IPS DF 6.9 (cell line): ENCODE data around the gene RNLS.

Experiments used
- DNase-seq: peaks from one replicate; pipeline ENCODE4 v3.0.0-alpha.2; 2013; ENCODE audit warnings: low read depth, low spot score
- H3K27ac ChIP-seq: one replicate; pipeline ENCODE4 v1.5.1; 2013; ENCODE audit warnings: low read length, control low read depth
- H3K27me3 ChIP-seq: 2 replicates; pipeline ENCODE4 v1.6.1; 2013; ENCODE audit warnings: mild to moderate bottlenecking, low read length; ENCODE audit not compliant: control insufficient read depth, insufficient read depth
- H3K36me3 ChIP-seq: 2 replicates; pipeline ENCODE4 v1.6.1; 2013; ENCODE audit warnings: low read length; ENCODE audit not compliant: control insufficient read depth, insufficient read depth
- H3K4me1 ChIP-seq: 2 replicates; pipeline ENCODE4 v1.6.1; 2013; ENCODE audit warnings: low read length; ENCODE audit not compliant: control insufficient read depth, insufficient read depth
- H3K4me3 ChIP-seq: 2 replicates; pipeline ENCODE4 v1.5.1; 2013; ENCODE audit warnings: mild to moderate bottlenecking, low read length
- H3K9me3 ChIP-seq: 2 replicates; pipeline ENCODE4 v1.6.1; 2013; ENCODE audit warnings: low read length, inconsistent platforms; ENCODE audit not compliant: control insufficient read depth, insufficient read depth
- WGBS: extraction: QIAGEN DNeasy Blood & Tissue Kit; methylation state at CpG from one replicate; pipeline ENCODE4 v1.1.7; 2013; ENCODE audit warnings: mixed read lengths, missing lambda C conversion rate; ENCODE audit not compliant: insufficient read length, insufficient coverage; 5-methylcytosine and 5-hydroxymethylcytosine counted together

The RNLS gene

DNA sequence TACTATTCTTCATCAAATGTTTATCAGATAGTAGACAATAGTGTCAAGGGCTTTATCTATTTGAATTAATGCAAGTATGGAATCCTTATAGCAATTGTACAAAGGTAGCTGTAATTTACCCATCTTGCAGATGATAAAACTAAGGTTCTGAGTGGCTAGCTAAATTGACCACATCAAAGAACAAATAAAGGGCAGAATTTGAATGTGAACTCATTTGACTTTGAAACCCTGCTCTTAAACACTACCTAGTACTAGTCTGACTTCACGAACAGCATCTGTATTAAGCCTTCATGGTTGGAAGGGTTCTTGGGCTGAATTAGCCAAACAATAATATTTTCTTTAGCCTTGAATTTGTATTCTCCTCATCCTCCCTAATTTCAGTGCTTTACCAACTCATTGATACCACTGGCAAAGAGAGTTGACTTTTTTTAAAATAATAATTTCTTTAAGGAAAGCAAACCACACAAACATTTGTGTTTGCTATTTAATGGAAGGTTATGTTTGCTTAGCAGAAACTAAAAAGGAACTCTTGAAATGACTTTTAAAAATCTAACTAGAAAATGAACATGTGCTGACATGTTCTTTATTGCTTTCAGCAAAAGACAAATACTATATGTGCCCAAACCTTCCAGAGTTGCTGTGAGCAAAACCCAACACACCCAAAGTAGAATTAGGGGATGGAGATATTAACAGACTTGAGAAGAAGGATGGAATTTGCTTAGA lies 322.6 kb downstream of the RNLS start:
- no peaks in the 10 kb centered on the region for H3K9me3 ChIP-seq

DNA sequence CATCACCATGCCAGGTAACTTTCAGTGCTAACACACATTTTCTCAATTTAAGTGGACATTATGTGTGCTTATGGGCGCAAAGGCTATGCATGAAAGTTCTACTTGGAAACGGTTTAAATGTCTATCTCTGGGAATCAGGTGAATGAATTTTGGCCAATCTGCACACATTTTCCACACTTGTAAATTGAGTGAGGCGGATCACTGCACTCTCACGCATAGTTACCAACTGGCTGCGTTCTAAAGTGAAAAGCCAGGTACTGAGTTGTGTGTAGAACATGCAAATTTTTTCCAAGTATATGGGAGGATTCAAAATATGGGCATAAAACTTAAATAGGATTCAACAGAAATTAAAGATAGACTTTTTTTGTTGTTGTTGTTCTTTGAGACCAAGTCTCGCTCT lies 323.7 kb downstream of the RNLS start:
- no peak for DNase-seq
- no CpG with 5 or more reads among the region's 6 CpGs for WGBS
- Histone ChIP-seq H3K9me3 (no peaks in the 10 kb centered on the region), H3K4me3 (no peak overlapping the region), H3K27ac (no peak overlapping the region), H3K36me3 (no peaks in the 10 kb centered on the region), H3K4me1 (no peaks in the 10 kb centered on the region), H3K27me3 (no peaks in the 10 kb centered on the region)

More for the DNA sequence above, 322.6 kb downstream of the RNLS start:
- no peak for DNase-seq
- Histone ChIP-seq H3K36me3 (no peaks in the 10 kb centered on the region), H3K4me1 (no peaks in the 10 kb centered on the region), H3K4me3 (no peak overlapping the region), H3K27me3 (no peaks in the 10 kb centered on the region), H3K27ac (no peak overlapping the region)
- no CpG with 5 or more reads among the region's 1 CpG for WGBS

DNA sequence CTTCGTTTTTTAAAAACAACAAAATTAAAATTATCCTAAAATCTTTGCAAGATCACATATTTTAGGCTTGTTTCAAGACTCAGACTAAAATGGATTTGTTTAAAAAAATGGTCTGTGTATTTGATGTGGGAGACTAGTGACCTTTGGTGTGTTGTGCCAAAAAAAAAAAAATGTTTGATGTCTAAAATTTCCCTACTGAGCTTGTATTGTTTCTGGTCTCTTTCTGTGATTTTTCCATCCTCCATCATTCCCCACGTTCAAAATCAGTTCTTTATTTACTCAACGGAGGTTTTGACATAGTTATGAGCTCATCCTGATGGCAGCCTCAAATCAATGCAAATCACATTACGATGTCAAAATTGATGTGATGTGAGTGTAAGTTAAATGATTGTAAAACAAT lies 326.2 kb downstream of the RNLS start:
- no peak overlapping the region for H3K4me3 ChIP-seq
- no peak for DNase-seq
- H3K9me3 ChIP-seq: no peaks in the 10 kb centered on the region
- no peaks in the 10 kb centered on the region for H3K36me3 ChIP-seq
- no peaks in the 10 kb centered on the region for H3K27me3 ChIP-seq
- H3K27ac ChIP-seq: no peak overlapping the region
- H3K4me1 ChIP-seq: no peaks in the 10 kb centered on the region
- WGBS: 100% methylated on average over 1 of the region's 4 CpGs

DNA sequence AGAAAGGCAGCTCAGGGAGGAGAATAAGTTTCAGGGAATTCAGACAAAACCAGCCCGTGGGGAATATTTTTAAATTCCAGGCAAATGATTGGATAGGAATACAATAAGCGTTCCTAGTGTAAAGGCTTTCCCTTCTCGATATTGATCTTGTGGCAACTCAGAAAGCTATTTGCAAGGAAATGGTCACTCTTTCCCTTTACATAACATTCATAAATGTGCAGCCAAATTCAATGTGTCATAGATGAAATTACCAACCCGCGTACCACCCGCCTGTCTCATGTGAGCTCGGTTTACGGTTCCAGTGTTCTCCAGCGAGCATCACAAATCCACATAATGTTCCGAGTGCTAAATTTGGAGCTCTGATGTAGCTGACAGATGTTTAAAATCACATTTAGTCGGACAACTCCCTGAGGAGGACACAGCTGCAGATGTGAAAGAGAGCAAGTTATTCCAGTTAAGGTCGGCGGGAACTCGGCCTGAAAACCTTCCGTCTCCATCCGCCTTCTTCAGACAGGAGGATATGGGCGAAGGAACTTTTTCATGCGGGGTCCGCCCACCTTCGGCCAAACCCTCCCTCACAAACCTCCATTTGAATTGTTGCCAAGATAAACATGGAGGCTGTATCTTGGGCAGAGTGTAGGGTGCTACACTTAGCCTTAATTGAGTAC lies 327.0 kb downstream of the RNLS start:
- Histone ChIP-seq H3K4me1 (no peaks in the 10 kb centered on the region), H3K9me3 (no peaks in the 10 kb centered on the region), H3K36me3 (no peaks in the 10 kb centered on the region)

DNA sequence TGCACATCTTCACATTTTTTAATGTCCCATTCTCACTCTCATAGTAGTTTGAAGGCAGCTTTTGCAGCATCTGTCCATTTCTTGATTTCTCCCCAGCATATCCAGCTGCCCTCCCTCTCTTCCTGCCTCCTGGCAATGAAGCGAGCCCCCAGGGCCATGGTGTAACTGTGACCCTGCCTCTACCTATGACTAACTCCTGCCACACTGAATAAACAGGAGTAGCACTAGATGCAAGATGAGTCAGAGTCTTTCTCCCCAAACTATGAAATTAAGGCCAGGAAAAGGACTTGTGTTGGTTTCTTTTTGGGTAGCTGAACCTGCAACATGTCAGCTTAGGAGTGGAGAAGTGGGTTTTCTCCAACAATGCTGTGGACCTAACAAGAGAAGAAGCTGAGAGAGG lies 329.0 kb downstream of the RNLS start:
- no peak overlapping the region for H3K27ac ChIP-seq
- DNase-seq: no peak
- WGBS: no CpG with 5 or more reads among the region's 1 CpG
- no peaks in the 10 kb centered on the region for H3K9me3 ChIP-seq
- H3K27me3 ChIP-seq: no peaks in the 10 kb centered on the region
- no peak overlapping the region for H3K4me3 ChIP-seq
- H3K36me3 ChIP-seq: no peaks in the 10 kb centered on the region
- H3K4me1 ChIP-seq: no peaks in the 10 kb centered on the region

More for the DNA sequence above, 327.0 kb downstream of the RNLS start:
- H3K27me3 ChIP-seq: no peaks in the 10 kb centered on the region
- no peak for DNase-seq
- WGBS: no CpG with 5 or more reads among the region's 20 CpGs
- H3K4me3 ChIP-seq: no peak overlapping the region
- no peak overlapping the region for H3K27ac ChIP-seq

DNA sequence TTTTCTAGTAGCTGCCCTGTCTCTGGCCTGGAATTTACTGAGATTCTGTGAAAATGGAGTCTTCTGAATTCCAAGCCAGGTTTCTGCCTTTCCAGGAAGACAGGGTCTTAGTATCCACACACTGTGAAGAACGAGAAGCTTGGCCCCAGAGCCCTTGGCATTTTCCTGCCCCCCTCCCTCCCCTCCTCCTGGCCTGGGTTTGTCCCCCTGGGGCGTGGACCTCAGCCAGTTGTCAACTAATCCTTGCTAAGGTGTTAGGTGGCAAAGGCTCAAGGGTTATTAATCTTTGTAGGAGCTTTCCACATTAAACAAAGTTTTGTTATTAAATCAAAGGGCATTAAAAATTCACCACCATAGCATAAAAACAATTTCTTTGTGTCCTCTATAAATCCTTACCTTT lies 329.5 kb downstream of the RNLS start:
- no peaks in the 10 kb centered on the region for H3K36me3 ChIP-seq
- H3K9me3 ChIP-seq: no peaks in the 10 kb centered on the region
- H3K4me3 ChIP-seq: no peak overlapping the region
- H3K27me3 ChIP-seq: no peaks in the 10 kb centered on the region
- WGBS: no CpG with 5 or more reads among the region's 2 CpGs
- no peak for DNase-seq
- H3K4me1 ChIP-seq: no peaks in the 10 kb centered on the region
- no peak overlapping the region for H3K27ac ChIP-seq

DNA sequence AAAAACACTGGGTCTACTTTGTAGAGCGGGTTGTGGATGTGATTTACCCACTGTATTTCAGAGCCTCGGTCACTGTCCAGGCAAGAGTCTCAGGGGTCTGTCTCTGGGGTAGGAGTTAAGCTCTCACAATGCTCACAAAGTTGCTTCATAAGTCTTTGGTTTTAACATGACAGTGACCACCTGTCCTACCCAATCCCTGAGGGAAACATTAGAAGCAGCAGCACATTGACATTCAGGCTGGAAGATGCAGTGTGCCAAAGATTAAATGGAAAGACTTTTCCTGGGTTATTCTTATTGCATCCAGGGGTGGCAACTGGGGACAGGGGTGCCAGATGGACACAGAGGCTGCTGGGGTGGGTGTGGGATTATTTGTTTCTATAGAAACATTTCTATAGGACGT lies 330.0 kb downstream of the RNLS start:
- Histone ChIP-seq H3K9me3 (no peaks in the 10 kb centered on the region), H3K4me1 (no peaks in the 10 kb centered on the region), H3K27me3 (no peaks in the 10 kb centered on the region), H3K36me3 (no peaks in the 10 kb centered on the region), H3K27ac (no peak overlapping the region), H3K4me3 (no peak overlapping the region)
- DNase-seq: no peak
- no CpG with 5 or more reads among the region's 3 CpGs for WGBS

DNA sequence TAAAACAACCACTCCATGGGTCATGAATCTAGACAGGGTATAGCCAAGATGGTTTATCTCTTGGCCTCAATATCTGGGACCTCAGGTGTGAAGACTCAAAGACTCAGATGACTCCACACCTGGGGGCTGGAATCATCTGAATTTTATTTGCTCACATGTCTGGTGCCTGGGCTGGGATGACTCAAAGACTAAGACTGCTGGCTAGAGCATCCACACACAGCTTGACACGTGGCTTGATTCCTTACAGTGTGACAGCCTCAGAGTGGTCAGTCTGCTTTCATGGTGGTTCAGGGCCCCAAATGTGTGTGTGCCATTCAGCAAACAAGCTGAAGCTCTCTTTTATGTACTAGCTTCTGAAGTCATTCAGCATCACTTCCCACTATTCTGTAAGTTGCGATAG lies 333.7 kb downstream of the RNLS start:
- no CpG with 5 or more reads among the region's 2 CpGs for WGBS

DNA sequence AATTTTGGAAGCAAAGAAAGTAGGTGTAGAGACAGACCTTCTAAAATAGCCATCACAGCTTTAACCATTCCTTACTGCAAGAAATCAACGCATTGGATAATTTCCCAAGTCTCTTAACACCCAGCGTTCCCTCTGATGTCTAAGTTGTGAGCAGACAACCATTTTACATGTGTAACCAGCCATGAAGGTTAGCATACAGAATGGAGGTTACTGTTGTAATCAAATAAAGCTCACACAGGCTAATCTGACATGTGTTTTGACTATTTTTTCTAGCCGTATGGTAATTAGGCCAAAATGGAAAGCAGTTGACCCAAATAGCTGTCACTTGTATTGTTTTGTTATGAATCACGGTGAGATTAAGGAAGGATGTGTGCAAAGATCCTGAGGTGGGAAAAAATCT lies 336.4 kb downstream of the RNLS start:
- no CpG with 5 or more reads among the region's 4 CpGs for WGBS
- Histone ChIP-seq H3K36me3 (no peaks in the 10 kb centered on the region), H3K4me3 (no peak overlapping the region), H3K27ac (no peak overlapping the region), H3K27me3 (no peaks in the 10 kb centered on the region), H3K9me3 (no peaks in the 10 kb centered on the region), H3K4me1 (no peaks in the 10 kb centered on the region)
- no peak for DNase-seq

More for the DNA sequence above, 333.7 kb downstream of the RNLS start:
- H3K4me3 ChIP-seq: no peak overlapping the region
- no peaks in the 10 kb centered on the region for H3K36me3 ChIP-seq
- DNase-seq: no peak
- no peak overlapping the region for H3K27ac ChIP-seq
- no peaks in the 10 kb centered on the region for H3K27me3 ChIP-seq
- H3K9me3 ChIP-seq: no peaks in the 10 kb centered on the region
- no peaks in the 10 kb centered on the region for H3K4me1 ChIP-seq

DNA sequence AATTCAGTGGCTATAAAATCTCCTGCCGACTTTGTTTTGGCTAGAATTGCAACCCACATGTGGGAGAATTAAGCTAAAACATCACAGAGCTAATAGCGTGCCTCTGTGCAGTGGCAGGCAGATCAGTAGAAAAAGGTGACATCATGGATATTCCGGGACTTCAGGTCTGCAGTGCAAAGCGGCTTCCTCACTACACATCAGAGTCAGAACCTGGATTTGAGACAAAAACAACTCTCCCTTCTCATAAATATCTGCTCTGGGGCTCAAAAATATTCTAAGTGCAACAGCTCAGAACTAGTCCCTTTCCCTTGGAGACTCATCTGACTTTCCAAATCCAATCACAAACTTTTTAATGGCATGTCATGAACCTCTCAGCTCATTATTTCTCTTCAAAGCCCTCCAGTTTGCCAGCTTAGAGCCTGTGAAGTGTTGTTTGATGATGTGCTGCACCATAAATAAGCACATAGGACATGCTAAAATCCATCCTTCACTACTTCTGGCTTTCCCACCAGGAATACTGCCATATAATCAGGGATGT lies 337.1 kb downstream of the RNLS start:
- Histone ChIP-seq H3K4me3 (no peak overlapping the region), H3K27ac (no peak overlapping the region), H3K9me3 (no peaks in the 10 kb centered on the region), H3K36me3 (no peaks in the 10 kb centered on the region), H3K4me1 (no peaks in the 10 kb centered on the region), H3K27me3 (no peaks in the 10 kb centered on the region)
- DNase-seq: no peak
- WGBS: no CpG with 5 or more reads among the region's 4 CpGs
